HG02943 (cell line): ENCODE results near the gene GRIK1.

Experiments
- ATAC-seq: cut with Tn5 transposase; IDR thresholded peaks from one replicate; pipeline ENCODE4 v1.9.1; 2021; ENCODE audit warnings: mild to moderate bottlenecking, low read depth, moderate library complexity; ENCODE audit not compliant: unreplicated experiment

The GRIK1 gene

GRCh38 chr21:29834617-29835016 is 105.2 kb downstream of the GRIK1 start:
- no peak for ATAC-seq

- ATAC-seq: no peak
These were observed 107.6 kb downstream of the GRIK1 start for GRCh38 chr21:29832217-29832616.

- ATAC-seq: no peak
These were observed 110.1 kb downstream of the GRIK1 start for GRCh38 chr21:29829564-29830275.

- ATAC-seq: no peak
These were observed 112.1 kb downstream of the GRIK1 start for GRCh38 chr21:29827647-29828046.

- ATAC-seq: no peak
These were observed 112.6 kb downstream of the GRIK1 start for GRCh38 chr21:29827236-29827635.

GRCh38 chr21:29826386-29826785 is 113.4 kb downstream of the GRIK1 start:
- ATAC-seq: no peak

- ATAC-seq: no peak
These were observed 113.9 kb downstream of the GRIK1 start for GRCh38 chr21:29825936-29826335.

GRCh38 chr21:29825345-29825744 is 114.5 kb downstream of the GRIK1 start:
- ATAC-seq: no peak

GRCh38 chr21:29822064-29822463 is 117.7 kb downstream of the GRIK1 start:
- ATAC-seq: no peak

- ATAC-seq: no peak
These were observed 118.6 kb downstream of the GRIK1 start for GRCh38 chr21:29821230-29821629.

GRCh38 chr21:29819675-29820326 is 120.0 kb downstream of the GRIK1 start:
- ATAC-seq: no peak

- ATAC-seq: no peak
These were observed 121.3 kb downstream of the GRIK1 start for GRCh38 chr21:29818383-29818921.

- no peak for ATAC-seq
These were observed 122.3 kb downstream of the GRIK1 start for GRCh38 chr21:29817450-29817849.

- ATAC-seq: no peak
These were observed 126.8 kb downstream of the GRIK1 start for GRCh38 chr21:29812947-29813346.

- no peak for ATAC-seq
These were observed 128.9 kb downstream of the GRIK1 start for GRCh38 chr21:29810871-29811270.

GRCh38 chr21:29808153-29808552 is 131.6 kb downstream of the GRIK1 start:
- no peak for ATAC-seq

- ATAC-seq: no peak
These were observed 134.7 kb downstream of the GRIK1 start for GRCh38 chr21:29805105-29805504.

- ATAC-seq: no peak
These were observed 136.6 kb downstream of the GRIK1 start for GRCh38 chr21:29803191-29803590.

- ATAC-seq: no peak
These were observed 138.7 kb downstream of the GRIK1 start for GRCh38 chr21:29801122-29801521.

- ATAC-seq: no peak
These were observed 139.7 kb downstream of the GRIK1 start for GRCh38 chr21:29800056-29800455.

GRCh38 chr21:29798840-29799239 is 141.0 kb downstream of the GRIK1 start:
- ATAC-seq: no peak

- ATAC-seq: no peak
These were observed 142.6 kb downstream of the GRIK1 start for GRCh38 chr21:29797155-29797554.
